CD14-positive monocyte (primary cell): ENCODE data around the gene DHTKD1. TPM values are rescaled to one million over a fixed set of nuclear protein-coding genes. Genes with fewer than 3 reads are reported as not detected.

Experiments
- DNase-seq, 3 donors: peaks; one replicate each; pipeline ENCODE4 v3.0.0-alpha.2; 2011 to 2022
- H2AFZ ChIP-seq: 2 replicates; pipeline ENCODE4 v1.6.0; 2012; ENCODE audit warnings: mild to moderate bottlenecking, low read depth, low read length, inconsistent platforms; ENCODE audit not compliant: insufficient read depth, poor library complexity, severe bottlenecking
- H3K27ac ChIP-seq, 2 donors: 1 replicate in 1 of 2; 2 replicates in 1 of 2; pipeline ENCODE4 v1.5.1; 2012 to 2013; ENCODE audit warnings: low read length in 2 of 2, control low read depth in 1 of 2, inconsistent platforms in 1 of 2, low read depth in 1 of 2, mild to moderate bottlenecking in 1 of 2
- H3K27me3 ChIP-seq, 2 donors: one replicate each; pipeline versions ENCODE4 v1.6.0 to v1.6.1; 2011 to 2013; ENCODE audit warnings: low read length in 2 of 2; ENCODE audit not compliant: control insufficient read depth in 2 of 2, insufficient read depth in 2 of 2
- H3K36me3 ChIP-seq, 2 donors: replicated peaks in 1 of 2; 1 replicate in 1 of 2; 2 replicates in 1 of 2; pipeline versions ENCODE4 v1.5.1 to v1.6.1; 2012 to 2013; ENCODE audit warnings: low read length in 2 of 2, control low read depth in 1 of 2, inconsistent platforms in 1 of 2, mild to moderate bottlenecking in 1 of 2; ENCODE audit not compliant: insufficient read depth in 2 of 2, control insufficient read depth in 1 of 2
- H3K4me1 ChIP-seq, 2 donors: 1 replicate in 1 of 2; 2 replicates in 1 of 2; pipeline versions ENCODE4 v1.5.1 to v1.6.1; 2012 to 2013; ENCODE audit warnings: low read length in 2 of 2, control low read depth in 1 of 2, inconsistent platforms in 1 of 2, mild to moderate bottlenecking in 1 of 2, moderate library complexity in 1 of 2; ENCODE audit not compliant: insufficient read depth in 2 of 2, control insufficient read depth in 1 of 2
- H3K4me2 ChIP-seq: replicated peaks from 2 replicates; pipeline ENCODE3; 2012; ENCODE audit warnings: low read length, moderate library complexity, mild to moderate bottlenecking; ENCODE audit not compliant: poor library complexity, severe bottlenecking; ENCODE audit errors: extremely low read depth
- H3K4me3 ChIP-seq, 3 experiments: fragments of 200-600 bp in 1 of 3; sonication (generic) in 1 of 3; replicated peaks in 1 of 3; 1 replicate in 2 of 3; 2 replicates in 1 of 3; pipeline ENCODE4 v1.5.1; 2011 to 2013; ENCODE audit warnings: low read length in 3 of 3, mild to moderate bottlenecking in 3 of 3, control low read depth in 2 of 3, low read depth in 2 of 3, inconsistent platforms in 1 of 3, moderate library complexity in 1 of 3
- H3K79me2 ChIP-seq: 2 replicates; pipeline ENCODE4 v1.6.0; 2012; ENCODE audit warnings: mild to moderate bottlenecking, control low read depth, inconsistent platforms, low read length, moderate library complexity; ENCODE audit not compliant: insufficient read depth
- H3K9ac ChIP-seq: 2 replicates; pipeline ENCODE4 v1.6.0; 2017; ENCODE audit warnings: low read length, mild to moderate bottlenecking; ENCODE audit not compliant: insufficient read depth, poor library complexity, severe bottlenecking
- H3K9me3 ChIP-seq, 2 donors: replicated peaks in 1 of 2; 1 replicate in 1 of 2; 2 replicates in 1 of 2; pipeline versions ENCODE4 v1.5.1 to v1.6.1; 2012 to 2013; ENCODE audit warnings: low read length in 2 of 2, control low read depth in 1 of 2; ENCODE audit not compliant: control insufficient read depth in 1 of 2, insufficient read depth in 1 of 2
- H4K20me1 ChIP-seq: 2 replicates; pipeline ENCODE4 v1.6.0; 2012; ENCODE audit warnings: mild to moderate bottlenecking, low read length, control low read depth, moderate library complexity; ENCODE audit not compliant: insufficient read depth
- H3K27ac Mint-ChIP-seq, 7 donors: one replicate each; pipeline ENCODE4 v1.8.0; 2020; ENCODE audit warnings: mild to moderate bottlenecking in 7 of 7, mixed read lengths in 7 of 7, moderate library complexity in 6 of 7, inconsistent platforms in 2 of 7
- H3K27me3 Mint-ChIP-seq, 3 donors: one replicate each; pipeline ENCODE4 v1.8.0; 2021 to 2022; ENCODE audit warnings: low read depth in 3 of 3, mild to moderate bottlenecking in 3 of 3, mixed read lengths in 3 of 3, moderate library complexity in 3 of 3, inconsistent platforms in 1 of 3
- H3K36me3 Mint-ChIP-seq, 2 donors: one replicate each; pipeline ENCODE4 v1.8.0; 2020; ENCODE audit warnings: mixed read lengths in 2 of 2, inconsistent platforms in 1 of 2, mild to moderate bottlenecking in 1 of 2
- H3K4me1 Mint-ChIP-seq: one replicate; pipeline ENCODE4 v1.8.0; 2020; ENCODE audit warnings: mild to moderate bottlenecking, mixed read lengths
- H3K4me3 Mint-ChIP-seq, 2 donors: one replicate each; pipeline ENCODE4 v1.8.0; 2020; ENCODE audit warnings: mild to moderate bottlenecking in 2 of 2, mixed read lengths in 2 of 2, moderate library complexity in 1 of 2
- H3K9me3 Mint-ChIP-seq, 7 donors: one replicate each; pipeline ENCODE4 v1.8.0; 2020 to 2022; ENCODE audit warnings: mixed read lengths in 7 of 7, mild to moderate bottlenecking in 6 of 7, moderate library complexity in 6 of 7, inconsistent platforms in 2 of 7
- WGBS: methylation state at CpG from one replicate; pipeline ENCODE4 v1.1.5; 2013; ENCODE audit warnings: missing lambda C conversion rate; ENCODE audit not compliant: insufficient coverage; 5-methylcytosine and 5-hydroxymethylcytosine counted together
- intact Hi-C, 2 donors: fragments of 100-400 bp; cut with micrococcal nuclease; formaldehyde crosslinking; loops; one replicate each; pipeline versions ENCODE4 v1.15.0 to v1.15.1; 2023
- polyA plus RNA-seq, 3 donors: library from polyadenylated mRNA; depleted of rRNA in 1 of 3; unstranded in 2 of 3; stranded (reverse) in 1 of 3; fragments of 300-500 nt in 2 of 3; fragments of >200 nt in 1 of 3; fragmentation: Illumina TruSeq in 2 of 3; gene quantifications; 1 replicate in 2 of 3; 2 replicates in 1 of 3; pipeline ENCODE4 v1.2.3, GENCODE V29; 2012 to 2021
- TF ChIP-seq, protein P1 (sequence below): fragments of 200-600 bp; IDR thresholded peaks from one replicate; pipeline ENCODE4 v1.8.0; 2022; ENCODE audit warnings: antibody characterized with exemption, mild to moderate bottlenecking

The DHTKD1 gene
- polyA plus RNA-seq, 3 donors = 7.0 to 12.1 (median 11.2) TPM

DNA sequence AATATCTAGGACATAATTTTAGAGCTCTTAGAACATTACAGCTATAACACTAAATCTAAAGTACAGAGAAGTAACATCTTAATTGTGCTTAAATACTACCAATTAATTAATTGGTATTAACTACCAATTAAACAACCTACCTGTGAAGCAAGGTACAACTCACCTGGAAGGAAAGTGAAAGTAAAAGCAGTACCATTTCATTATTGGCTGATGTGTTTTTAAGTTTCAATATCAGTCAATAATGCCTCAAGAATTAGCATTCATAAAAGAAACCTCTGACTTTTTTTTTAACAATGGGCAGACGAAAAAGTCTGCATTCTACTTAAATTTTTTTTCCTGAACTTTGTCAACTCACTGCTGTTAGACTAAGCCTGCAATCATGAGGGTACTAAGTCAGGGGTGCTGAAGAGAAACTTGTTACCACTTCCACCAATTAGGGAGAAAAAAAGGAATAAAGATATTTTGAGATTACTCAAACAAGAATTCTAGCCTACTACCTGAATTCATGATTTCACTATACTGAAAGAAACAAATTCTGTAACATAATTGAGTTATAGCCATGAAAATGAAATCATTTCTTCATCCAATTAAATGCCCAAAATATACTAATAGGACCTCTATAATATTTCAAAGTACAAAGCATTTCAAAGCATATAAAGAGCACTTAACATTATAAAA lies 46.0 kb upstream of the DHTKD1 start:
- peaks cover 18% of the 10 kb centered on the region for H3K4me1 Mint-ChIP-seq
- H3K36me3 ChIP-seq = peaks cover 21 to 53% of the 10 kb centered on the region in 2 donors
- peaks cover 90% of the 10 kb centered on the region for H4K20me1 ChIP-seq
- H2AFZ ChIP-seq = no peak overlapping the region
- peaks cover 23 to 35% of the 10 kb centered on the region in 2 donors for H3K36me3 Mint-ChIP-seq
- no peak overlapping the region for H3K27ac ChIP-seq
- intact Hi-C loops = no loop called here
- no peak overlapping the region for H3K9ac ChIP-seq
- H3K4me2 ChIP-seq = no peak overlapping the region
- no peaks in the 10 kb centered on the region for H3K9me3 Mint-ChIP-seq
- no peak overlapping the region for H3K4me3 Mint-ChIP-seq
- WGBS = no CpG with 5 or more reads among the region's 1 CpG
- no peaks in the 10 kb centered on the region for H3K9me3 ChIP-seq
- peaks cover 92% of the 10 kb centered on the region for H3K79me2 ChIP-seq
- no peak overlapping the region for H3K27ac Mint-ChIP-seq
- H3K27me3 ChIP-seq = no peaks in the 10 kb centered on the region
- no peaks in the 10 kb centered on the region for H3K27me3 Mint-ChIP-seq
- TF ChIP-seq, protein P1, sequence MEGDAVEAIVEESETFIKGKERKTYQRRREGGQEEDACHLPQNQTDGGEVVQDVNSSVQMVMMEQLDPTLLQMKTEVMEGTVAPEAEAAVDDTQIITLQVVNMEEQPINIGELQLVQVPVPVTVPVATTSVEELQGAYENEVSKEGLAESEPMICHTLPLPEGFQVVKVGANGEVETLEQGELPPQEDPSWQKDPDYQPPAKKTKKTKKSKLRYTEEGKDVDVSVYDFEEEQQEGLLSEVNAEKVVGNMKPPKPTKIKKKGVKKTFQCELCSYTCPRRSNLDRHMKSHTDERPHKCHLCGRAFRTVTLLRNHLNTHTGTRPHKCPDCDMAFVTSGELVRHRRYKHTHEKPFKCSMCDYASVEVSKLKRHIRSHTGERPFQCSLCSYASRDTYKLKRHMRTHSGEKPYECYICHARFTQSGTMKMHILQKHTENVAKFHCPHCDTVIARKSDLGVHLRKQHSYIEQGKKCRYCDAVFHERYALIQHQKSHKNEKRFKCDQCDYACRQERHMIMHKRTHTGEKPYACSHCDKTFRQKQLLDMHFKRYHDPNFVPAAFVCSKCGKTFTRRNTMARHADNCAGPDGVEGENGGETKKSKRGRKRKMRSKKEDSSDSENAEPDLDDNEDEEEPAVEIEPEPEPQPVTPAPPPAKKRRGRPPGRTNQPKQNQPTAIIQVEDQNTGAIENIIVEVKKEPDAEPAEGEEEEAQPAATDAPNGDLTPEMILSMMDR = no peak
- peaks cover 6 to 12% of the 10 kb centered on the region in 2 donors for H3K4me1 ChIP-seq
- no peak for DNase-seq
- no peak overlapping the region for H3K4me3 ChIP-seq

DNA sequence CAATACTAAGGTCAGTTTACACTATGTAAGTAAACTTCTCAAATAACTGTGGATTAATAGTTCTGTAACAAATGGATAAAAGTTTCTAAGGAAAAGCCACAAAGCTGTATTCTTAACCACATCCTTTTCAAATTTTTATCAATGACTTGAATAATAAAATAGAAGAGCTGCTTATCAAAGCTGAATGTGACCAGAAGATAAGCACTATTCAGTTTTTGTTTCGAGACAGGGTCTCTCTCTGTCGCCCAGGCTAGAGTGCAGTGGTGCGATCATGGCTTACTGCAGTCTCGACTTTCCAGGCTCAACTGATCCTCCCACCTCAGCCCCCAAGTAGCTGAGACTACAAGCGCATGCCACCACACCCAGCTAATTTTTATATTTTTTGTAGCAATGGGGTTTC lies 43.2 kb upstream of the DHTKD1 start:
- no CpG with 5 or more reads among the region's 5 CpGs for WGBS
- H3K4me1 ChIP-seq = no peaks in the 10 kb centered on the region
- H3K27ac Mint-ChIP-seq = peak overlapping the region in 3 of 7 donors; percentile 15 to 61 (median 40)
- TF ChIP-seq, protein P1 = no peak
- H3K27ac ChIP-seq = no peak overlapping the region
- no peak overlapping the region for H3K9ac ChIP-seq
- peaks cover 92% of the 10 kb centered on the region for H4K20me1 ChIP-seq
- H3K36me3 ChIP-seq = peaks cover 40 to 73% of the 10 kb centered on the region in 2 donors
- H3K27me3 ChIP-seq = no peaks in the 10 kb centered on the region
- no peak for DNase-seq
- no peak overlapping the region for H3K4me2 ChIP-seq
- H3K4me3 ChIP-seq = no peak overlapping the region
- no peaks in the 10 kb centered on the region for H3K9me3 ChIP-seq
- H3K79me2 ChIP-seq = peaks cover 93% of the 10 kb centered on the region
- H2AFZ ChIP-seq = no peak overlapping the region
- H3K4me3 Mint-ChIP-seq = no peak overlapping the region
- intact Hi-C loops = no loop called here
- no peaks in the 10 kb centered on the region for H3K9me3 Mint-ChIP-seq
- peaks cover 4% of the 10 kb centered on the region for H3K4me1 Mint-ChIP-seq
- H3K36me3 Mint-ChIP-seq = peaks cover 42 to 62% of the 10 kb centered on the region in 2 donors
- no peaks in the 10 kb centered on the region for H3K27me3 Mint-ChIP-seq
